ENCODE data around the gene NUBP1.

Gene NUBP1

DNA sequence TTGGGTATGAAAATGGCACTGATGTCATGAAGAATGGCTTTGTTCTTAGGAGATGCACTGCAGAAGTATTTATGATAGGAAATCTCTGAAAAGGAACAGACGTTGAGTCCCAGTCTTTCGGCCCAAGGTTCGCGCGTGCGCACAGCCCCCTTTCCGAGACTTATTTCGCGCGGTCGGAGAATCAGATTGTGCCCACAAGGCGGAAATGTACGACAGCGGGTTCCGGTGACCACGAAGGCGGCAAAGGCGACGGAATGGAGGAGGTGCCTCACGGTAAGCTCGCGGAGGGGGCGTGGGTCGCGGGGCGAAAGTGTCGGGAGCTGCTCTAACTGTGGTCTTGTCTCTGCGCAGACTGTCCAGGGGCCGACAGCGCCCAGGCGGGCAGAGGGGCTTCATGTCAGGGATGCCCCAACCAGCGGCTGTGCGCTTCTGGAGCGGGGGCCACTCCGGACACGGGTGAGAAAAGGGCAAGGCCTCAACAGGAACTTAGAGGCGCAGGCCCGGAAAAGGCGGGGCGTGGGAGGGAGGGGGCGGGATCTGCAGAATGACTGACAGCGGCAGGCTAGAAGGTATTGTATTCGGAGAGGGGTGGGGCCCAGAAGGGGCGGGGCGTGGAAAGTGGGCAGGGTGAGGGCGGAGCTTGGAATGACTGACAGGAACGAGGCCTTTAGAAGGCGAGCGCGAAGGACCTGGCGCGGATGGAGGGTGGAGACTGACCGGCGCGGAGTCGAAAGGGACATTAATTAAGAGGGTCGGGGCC lies at the start of gene NUBP1:
Gene NUBP1, plus strand, starts transcription at position 233 of the 760 bp plus-strand sequence. Its CDS starts 22 bp downstream, at position 255.
- Histone ChIP-seq H3K36me3 (ENCODE audit: insufficient read depth, low read length) (no peaks in the 10 kb centered on the region), H3K4me1 (ENCODE audit: insufficient read depth, low read length) (peaks cover 3% of the 10 kb centered on the region; the same call in 1 of the 2 replicates), H3K9ac (ENCODE audit: low read depth, low read length) (peak within 1 kb of the TSS; percentile 89), H3K9me3 (ENCODE audit: control insufficient read depth, insufficient read depth, low read length) (no peaks in the 10 kb centered on the region)

DNA sequence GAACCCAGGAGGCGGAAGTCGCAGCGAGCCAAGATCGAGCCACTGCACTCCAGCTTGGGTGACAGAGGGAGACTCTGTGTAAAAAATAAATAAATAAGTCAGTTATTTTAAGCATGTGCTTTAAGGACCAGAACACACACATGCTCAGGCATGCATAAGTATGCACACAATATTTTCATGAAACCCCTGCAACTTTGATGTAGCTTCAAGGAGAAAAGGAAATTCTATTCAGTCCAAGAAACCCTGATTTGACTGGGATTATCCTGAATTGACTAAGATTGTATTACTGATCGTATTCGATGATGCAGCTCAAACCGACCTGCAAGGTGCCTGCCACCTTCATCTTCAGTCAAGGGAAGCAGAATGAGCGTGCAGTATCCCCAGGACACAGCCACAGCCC lies 49.8 kb upstream of the NUBP1 start:
- H3K36me3 ChIP-seq (ENCODE audit: insufficient read depth, low read length) = no peaks in the 10 kb centered on the region
- H3K4me1 ChIP-seq (ENCODE audit: insufficient read depth, low read length) = no peaks in the 10 kb centered on the region

DNA sequence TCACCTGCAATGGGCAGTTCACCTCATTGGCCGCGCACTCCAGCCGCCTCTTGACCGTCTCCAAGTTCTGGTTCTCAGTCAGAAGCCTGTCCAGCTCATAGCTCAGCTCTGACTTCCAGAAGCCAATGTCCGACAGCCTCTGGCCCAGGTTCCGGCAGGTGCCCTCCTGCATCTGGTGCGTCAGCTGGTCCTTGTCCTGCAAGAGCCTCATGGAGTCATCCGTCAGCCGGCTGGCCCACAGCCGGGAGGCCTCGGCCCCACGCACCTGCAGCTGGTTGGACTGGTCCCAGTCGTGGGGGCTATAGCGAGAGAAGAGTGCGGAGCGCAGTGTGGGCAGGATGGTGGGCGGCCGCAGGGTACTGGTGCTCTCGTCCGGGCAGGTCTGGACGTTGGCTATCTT lies 49.3 kb upstream of the NUBP1 start:
- Histone ChIP-seq H3K9ac (ENCODE audit: low read depth, low read length) (no peak overlapping the region), H3K4me1 (ENCODE audit: insufficient read depth, low read length) (no peaks in the 10 kb centered on the region), H3K36me3 (ENCODE audit: insufficient read depth, low read length) (no peaks in the 10 kb centered on the region), H3K9me3 (ENCODE audit: control insufficient read depth, insufficient read depth, low read length) (no peaks in the 10 kb centered on the region; the same call in 1 of the 2 replicates)

More for the DNA sequence above, 49.8 kb upstream of the NUBP1 start:
- no peak overlapping the region for H3K9ac ChIP-seq (ENCODE audit: low read depth, low read length)
- H3K9me3 ChIP-seq (ENCODE audit: control insufficient read depth, insufficient read depth, low read length) = no peaks in the 10 kb centered on the region; the same call in 1 of the 2 replicates

DNA sequence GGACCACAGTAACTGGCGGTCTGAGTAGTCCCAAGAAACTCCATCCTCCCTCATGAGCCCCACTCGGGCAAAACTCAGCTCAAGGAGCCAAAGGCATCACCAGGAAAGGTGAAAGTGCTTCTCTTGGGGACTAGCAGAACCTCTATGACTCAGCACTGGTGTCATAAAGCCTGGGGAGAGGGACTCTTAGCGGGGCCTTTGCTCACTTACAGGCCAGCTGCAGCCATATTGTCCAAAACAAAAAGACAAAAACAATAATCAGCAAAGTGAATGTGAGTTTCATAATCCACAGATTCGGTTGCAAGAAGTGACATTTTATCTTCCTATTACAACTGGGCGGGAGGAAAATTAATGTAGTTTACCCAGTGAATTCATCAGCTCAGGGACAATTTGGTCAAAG lies 48.8 kb upstream of the NUBP1 start, which contains the start of gene TEKT5:
Gene TEKT5, minus strand, starts transcription at position 101 of the 400 bp plus-strand sequence. Its CDS starts 57 bp downstream, at position 44.
- no peak within 1 kb of the TSS for H3K9ac ChIP-seq (ENCODE audit: low read depth, low read length)
- no peaks in the 10 kb centered on the region; the same call in 1 of the 2 replicates for H3K9me3 ChIP-seq (ENCODE audit: control insufficient read depth, insufficient read depth, low read length)
- H3K4me1 ChIP-seq (ENCODE audit: insufficient read depth, low read length) = no peaks in the 10 kb centered on the region
- H3K36me3 ChIP-seq (ENCODE audit: insufficient read depth, low read length) = no peaks in the 10 kb centered on the region

DNA sequence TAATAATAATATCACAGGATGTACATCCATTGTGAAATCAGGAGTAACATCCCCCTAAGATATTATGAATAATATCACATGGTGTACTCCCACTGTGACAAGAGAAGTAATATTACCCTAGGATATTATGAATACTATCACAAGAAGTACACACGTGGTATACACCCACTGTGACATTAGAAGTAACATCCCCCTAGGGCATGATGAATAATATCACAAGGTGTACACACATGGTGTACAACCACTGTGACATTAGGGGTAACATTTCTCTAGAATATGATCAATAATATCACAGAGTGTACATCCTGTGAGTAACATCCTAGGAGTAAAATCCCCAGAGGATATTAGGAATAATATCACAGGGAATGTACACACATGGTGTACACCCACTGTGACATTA lies 43.9 kb upstream of the NUBP1 start:
- Histone ChIP-seq H3K9ac (ENCODE audit: low read depth, low read length) (no peak overlapping the region), H3K4me1 (ENCODE audit: insufficient read depth, low read length) (no peaks in the 10 kb centered on the region), H3K9me3 (ENCODE audit: control insufficient read depth, insufficient read depth, low read length) (no peaks in the 10 kb centered on the region), H3K36me3 (ENCODE audit: insufficient read depth, low read length) (no peaks in the 10 kb centered on the region)

DNA sequence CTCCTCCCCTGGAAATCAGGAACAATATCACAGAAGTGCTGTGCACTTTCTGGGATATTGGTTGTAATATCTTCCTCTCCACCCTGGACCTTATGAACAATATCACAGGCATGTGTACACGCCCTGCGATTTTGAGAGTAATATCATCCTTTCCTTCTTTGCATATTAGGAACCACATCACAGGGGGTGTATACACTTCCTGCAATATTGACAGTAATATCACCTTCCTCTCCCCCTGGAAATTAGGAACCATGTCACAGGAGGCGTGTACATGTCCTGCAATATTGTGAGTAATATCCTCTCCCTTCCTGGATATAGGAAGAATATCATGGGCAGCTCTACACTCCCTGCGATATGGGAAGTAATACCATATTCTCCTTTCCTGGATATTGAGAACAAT lies 34.7 kb upstream of the NUBP1 start:
- Histone ChIP-seq H3K36me3 (ENCODE audit: insufficient read depth, low read length) (no peaks in the 10 kb centered on the region), H3K4me1 (ENCODE audit: insufficient read depth, low read length) (no peaks in the 10 kb centered on the region), H3K9me3 (ENCODE audit: control insufficient read depth, insufficient read depth, low read length) (no peaks in the 10 kb centered on the region), H3K9ac (ENCODE audit: low read depth, low read length) (no peak overlapping the region)

DNA sequence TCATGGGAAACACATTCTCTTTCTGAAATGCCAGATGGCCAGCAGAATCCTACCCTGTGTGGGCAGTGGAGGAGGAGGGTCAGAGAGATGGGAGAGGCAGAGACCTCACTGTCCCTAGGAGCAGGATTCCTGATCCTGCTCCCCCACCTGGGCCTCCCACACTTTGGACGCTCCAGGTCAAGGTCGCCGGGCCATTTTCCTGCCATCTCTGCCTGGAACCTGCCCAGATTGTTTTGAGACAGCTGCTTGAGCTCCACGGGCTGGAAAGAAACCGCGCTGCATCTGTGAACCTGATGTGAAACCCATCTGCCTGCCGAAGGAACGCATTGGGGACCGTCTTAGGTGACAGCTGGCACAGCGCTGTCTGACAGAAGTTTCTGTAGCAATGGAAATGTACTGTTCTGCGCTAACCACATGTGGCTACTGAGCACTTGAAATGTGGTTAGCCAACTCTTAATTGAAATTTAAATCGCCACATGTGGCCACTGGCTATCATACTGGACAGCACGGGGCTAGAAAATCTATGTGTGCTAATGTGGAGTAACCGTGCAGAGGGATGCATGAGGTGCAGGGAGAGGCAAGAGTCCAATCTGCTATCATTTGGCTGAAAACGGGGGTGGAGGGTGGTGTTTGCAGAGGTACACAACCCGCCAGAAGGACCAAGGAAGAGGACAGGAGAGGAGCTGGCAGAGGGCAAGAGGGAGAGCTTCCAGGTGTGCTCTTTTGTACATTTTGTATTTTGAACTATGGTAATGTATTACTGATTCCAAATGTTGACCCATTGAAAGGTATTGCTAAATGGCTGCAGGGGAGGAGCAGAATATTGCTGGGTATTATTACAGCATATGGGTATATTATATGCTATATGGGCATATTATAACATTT lies 15.4 kb upstream of the NUBP1 start:
- Histone ChIP-seq H3K9ac (ENCODE audit: low read depth, low read length) (no peak overlapping the region), H3K36me3 (ENCODE audit: insufficient read depth, low read length) (no peaks in the 10 kb centered on the region), H3K4me1 (ENCODE audit: insufficient read depth, low read length) (no peaks in the 10 kb centered on the region; the same call in 1 of the 2 replicates), H3K9me3 (ENCODE audit: control insufficient read depth, insufficient read depth, low read length) (no peaks in the 10 kb centered on the region; the same call in 1 of the 2 replicates)

DNA sequence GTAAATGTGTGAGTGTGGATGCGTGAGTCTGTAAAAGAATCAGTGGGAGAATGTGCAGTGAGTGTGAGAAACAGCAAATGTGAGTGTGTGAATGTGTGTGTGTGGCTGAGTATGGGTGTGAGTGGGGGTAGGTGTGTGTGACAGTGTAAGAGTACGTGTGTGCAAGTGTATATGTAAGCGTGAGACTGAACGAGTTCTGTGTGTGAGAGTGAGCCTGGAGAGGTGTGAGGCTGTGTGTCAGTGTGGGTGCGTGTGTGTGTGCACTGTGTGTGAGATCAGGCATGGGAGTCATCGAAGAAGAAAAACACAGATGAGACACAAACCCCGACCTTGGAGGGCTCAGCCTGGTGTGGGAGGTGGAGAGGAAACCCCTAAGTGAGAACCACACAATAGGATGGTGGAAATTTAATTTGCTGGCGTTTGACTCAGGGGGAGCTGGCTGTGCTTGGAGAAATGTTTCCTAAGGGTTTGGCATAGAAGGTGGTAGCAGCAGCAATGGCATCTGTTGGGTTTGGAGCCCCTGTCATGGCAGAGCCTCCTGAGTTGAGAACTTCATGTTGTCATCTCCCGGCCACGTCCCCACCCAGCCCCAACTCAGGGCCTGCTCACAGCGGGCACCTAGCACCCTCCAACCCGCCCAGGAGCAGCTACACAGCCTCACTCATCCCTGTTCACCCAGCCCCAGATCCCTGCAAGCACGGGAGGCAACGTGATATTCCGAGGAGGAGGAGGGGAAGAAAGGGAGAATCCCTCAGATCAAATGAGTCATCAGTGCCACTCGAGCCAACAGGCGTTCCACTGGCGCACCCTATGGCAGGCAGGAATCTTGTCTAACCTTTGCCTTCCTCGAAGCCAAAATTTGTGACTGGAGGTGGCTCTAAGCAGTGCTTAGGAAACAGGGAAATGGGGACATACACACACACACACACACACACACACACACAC lies 14.3 kb upstream of the NUBP1 start:
- Histone ChIP-seq H3K9ac (ENCODE audit: low read depth, low read length) (no peak overlapping the region), H3K9me3 (ENCODE audit: control insufficient read depth, insufficient read depth, low read length) (no peaks in the 10 kb centered on the region; the same call in 1 of the 2 replicates), H3K36me3 (ENCODE audit: insufficient read depth, low read length) (no peaks in the 10 kb centered on the region), H3K4me1 (ENCODE audit: insufficient read depth, low read length) (no peaks in the 10 kb centered on the region; the same call in 1 of the 2 replicates)

DNA sequence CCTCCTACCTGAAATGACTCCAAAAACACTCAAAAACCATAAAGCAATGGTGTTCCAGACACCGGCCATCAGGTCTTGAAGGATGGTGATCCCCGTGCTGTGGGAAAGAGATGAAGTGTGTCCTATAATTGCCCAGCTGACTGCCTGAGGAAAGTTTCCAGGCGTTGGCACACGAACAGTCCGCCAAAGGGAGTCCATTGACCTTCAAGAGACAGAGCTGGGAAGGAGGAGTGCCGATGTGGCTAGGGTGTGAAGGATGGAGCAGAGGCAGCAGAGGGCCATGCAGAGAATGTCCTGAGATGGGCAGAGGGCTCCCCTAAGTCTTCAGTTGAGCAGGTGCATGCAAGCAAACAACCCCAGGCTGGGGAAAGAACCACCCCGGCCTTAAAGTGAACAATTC lies 11.9 kb upstream of the NUBP1 start:
- no peaks in the 10 kb centered on the region; the same call in 1 of the 2 replicates for H3K4me1 ChIP-seq (ENCODE audit: insufficient read depth, low read length)
- no peaks in the 10 kb centered on the region; the same call in 1 of the 2 replicates for H3K9me3 ChIP-seq (ENCODE audit: control insufficient read depth, insufficient read depth, low read length)
- no peak overlapping the region for H3K9ac ChIP-seq (ENCODE audit: low read depth, low read length)
- H3K36me3 ChIP-seq (ENCODE audit: insufficient read depth, low read length) = no peaks in the 10 kb centered on the region

DNA sequence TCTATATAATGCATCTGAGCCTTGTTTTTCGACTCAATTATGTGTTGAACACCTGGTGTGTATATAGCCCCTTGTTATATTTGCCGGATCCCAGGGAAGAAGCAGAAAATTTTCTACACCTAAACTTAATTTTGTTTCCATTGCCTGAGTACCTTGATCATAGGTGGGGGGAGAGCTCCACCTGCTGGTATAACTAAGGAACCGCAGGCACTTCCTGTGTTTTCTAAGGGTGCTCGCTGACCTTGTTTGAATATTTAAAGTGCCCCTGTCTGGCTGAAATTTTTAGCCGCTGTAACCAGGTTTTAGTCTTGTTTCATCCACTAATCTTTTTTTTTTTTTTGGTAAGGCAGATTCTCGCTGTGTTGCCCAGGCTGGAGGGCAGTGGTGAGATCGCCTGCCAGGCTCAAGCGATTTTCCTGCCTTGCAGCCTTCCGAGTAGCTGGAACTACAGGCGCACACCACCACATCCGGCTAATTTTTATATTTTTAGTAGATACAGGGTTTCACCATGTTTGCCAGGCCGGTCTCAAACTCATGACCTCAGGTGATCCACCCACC lies 6.5 kb upstream of the NUBP1 start:
- H3K4me1 ChIP-seq (ENCODE audit: insufficient read depth, low read length) = no peaks in the 10 kb centered on the region
- no peaks in the 10 kb centered on the region for H3K36me3 ChIP-seq (ENCODE audit: insufficient read depth, low read length)
- H3K9ac ChIP-seq (ENCODE audit: low read depth, low read length) = no peak overlapping the region
- H3K9me3 ChIP-seq (ENCODE audit: control insufficient read depth, insufficient read depth, low read length) = no peaks in the 10 kb centered on the region; the same call in 1 of the 2 replicates

DNA sequence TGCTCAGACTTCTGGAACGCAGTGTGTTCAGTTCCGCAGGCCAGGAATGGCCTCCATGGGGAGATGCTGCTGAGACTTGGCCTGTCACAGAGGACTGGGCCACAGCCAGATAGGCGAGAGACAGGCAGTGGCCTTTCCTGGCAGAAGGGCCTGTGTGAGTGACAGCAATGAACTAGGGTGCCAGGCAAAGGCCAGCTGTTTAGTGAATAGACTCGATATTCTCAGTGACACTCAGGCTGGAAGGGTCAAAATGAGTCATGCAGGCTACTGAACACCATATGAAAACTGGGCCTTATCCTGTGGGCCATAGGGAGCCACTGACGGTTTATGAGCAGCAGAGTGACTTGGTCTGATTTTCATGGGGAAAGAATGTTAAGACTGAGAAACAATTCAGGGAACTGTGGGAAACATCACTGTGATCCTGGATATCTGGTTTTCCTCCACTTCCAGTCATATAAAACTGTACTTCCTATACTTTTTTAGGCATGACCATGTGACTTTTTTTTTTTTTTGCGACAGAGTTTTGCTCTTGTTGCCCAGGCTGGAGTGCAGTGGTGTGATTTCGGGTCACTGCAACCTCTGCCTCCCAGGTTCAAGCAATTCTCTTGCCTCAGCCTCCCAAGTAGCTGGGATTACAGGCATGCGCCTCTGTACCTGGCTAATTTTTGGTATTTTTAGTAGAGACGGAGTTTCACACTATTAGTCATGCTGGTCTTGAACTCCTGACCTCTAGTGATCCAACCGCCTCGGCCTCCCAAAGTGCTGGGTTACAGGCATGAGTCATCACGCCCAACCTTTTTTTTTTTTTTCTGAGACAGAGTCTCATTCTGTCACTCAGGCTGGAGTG lies 5.2 kb upstream of the NUBP1 start:
- H3K36me3 ChIP-seq (ENCODE audit: insufficient read depth, low read length) = no peaks in the 10 kb centered on the region
- H3K9me3 ChIP-seq (ENCODE audit: control insufficient read depth, insufficient read depth, low read length) = no peaks in the 10 kb centered on the region
- peaks cover 3% of the 10 kb centered on the region; the same call in 1 of the 2 replicates for H3K4me1 ChIP-seq (ENCODE audit: insufficient read depth, low read length)
- H3K9ac ChIP-seq (ENCODE audit: low read depth, low read length) = no peak overlapping the region

DNA sequence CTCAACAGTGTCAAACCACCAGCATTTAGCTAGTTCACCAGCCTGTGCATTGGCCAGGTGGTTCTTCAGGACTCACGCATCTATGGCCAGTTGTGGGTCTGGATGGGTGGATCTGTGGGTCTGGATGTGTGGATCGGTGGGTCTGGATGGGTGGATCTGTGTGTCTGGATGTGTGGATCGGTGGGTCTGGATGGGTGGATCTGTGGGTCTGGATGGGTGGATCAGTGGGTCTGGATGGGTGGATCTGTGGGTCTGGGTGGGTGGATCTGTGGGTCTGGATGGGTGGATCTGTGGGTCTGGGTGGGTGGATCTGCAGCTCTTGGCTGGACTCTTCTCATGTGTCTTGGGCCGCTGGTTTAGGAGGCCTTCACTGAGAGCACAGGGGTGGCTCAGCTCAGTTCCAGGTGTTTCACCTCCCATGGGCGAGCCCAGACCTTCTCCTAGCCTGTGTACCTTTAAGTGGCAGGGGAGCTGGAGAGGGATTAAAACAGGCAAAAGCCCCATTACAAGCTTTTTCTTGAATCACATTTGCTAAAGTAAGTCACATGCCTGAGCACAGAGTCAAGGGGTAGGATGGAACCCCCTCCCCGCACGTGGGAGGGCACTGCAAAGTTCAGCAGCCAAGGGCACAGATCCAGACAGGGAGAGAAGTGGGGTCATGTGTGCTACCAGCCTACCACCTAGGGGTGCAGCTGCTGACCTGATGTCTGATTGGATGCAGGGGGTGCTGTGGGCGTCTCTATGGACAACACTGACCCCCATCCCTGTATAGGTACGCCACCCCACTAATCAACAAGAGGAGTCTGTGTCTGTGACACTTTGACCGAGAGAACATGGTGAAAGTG lies 3.4 kb upstream of the NUBP1 start:
- Histone ChIP-seq H3K4me1 (ENCODE audit: insufficient read depth, low read length) (peaks cover 3% of the 10 kb centered on the region; the same call in 1 of the 2 replicates), H3K9ac (ENCODE audit: low read depth, low read length) (no peak overlapping the region), H3K9me3 (ENCODE audit: control insufficient read depth, insufficient read depth, low read length) (no peaks in the 10 kb centered on the region), H3K36me3 (ENCODE audit: insufficient read depth, low read length) (no peaks in the 10 kb centered on the region)

All from ES-I3 (cell line).